GM10266 (cell line): ENCODE data around the gene CCDC51.

Experiments used
- DNase-seq: peaks from one replicate; pipeline ENCODE4 v3.0.0; 2012; ENCODE audit errors: extremely low spot score
- CTCF ChIP-seq: IDR thresholded peaks from 2 replicates; pipeline ENCODE4 v1.5.1; 2012; ENCODE audit warnings: mild to moderate bottlenecking, low read depth; ENCODE audit not compliant: control insufficient read depth, insufficient read depth; ENCODE audit errors: missing control alignments

Gene CCDC51

DNA sequence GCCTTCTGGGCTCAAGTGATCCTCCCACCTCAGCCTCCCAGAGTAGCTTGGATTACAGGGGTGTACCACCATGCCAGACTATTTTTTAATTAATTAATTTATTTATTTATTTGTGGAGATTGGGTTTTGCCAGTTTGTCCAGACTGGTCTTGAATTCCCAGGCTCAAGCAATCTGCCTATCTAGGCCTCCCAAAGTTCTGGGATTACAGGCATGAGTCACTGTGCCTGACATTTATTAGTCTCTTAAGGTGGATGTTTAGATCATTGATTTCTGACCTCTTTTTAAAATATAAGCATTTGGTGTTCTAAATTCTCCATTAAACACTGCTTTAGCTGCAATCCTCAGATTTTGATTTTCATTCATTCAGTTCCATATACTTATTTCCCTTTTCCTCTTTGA lies 52.3 kb downstream of the CCDC51 start:
- no peak for TF ChIP-seq CTCF
- no peak for DNase-seq
